Stimulated activated CD8-positive, alpha-beta memory T cell treated with anti-CD3 and anti-CD28 coated beads, Interleukin-7, amount 100 ng/mL, for 1 hour (primary cell): ENCODE results near the gene HERPUD2.
"Not testable (repeated sequence)": the region's sequence is repeated elsewhere in the genome, so short reads cannot be mapped to it uniquely, and the experiment has no call there.

Experiments used
- DNase-seq, 2 donors: peaks; one replicate each; pipeline ENCODE4 v3.0.0-alpha.2; 2020; ENCODE audit warnings: low read depth in 2 of 2

HERPUD2 gene

GRCh38 chr7:35680403-35681013 lies 14.4 kb downstream of the HERPUD2 start:
- no peak for DNase-seq

- no peak for DNase-seq
These were observed 17.2 kb downstream of the HERPUD2 start for GRCh38 chr7:35677582-35678356.

- DNase-seq = no peak
These were observed 18.7 kb downstream of the HERPUD2 start for GRCh38 chr7:35676211-35676610.

- DNase-seq = no peak
These were observed 23.9 kb downstream of the HERPUD2 start for GRCh38 chr7:35670856-35671569.

GRCh38 chr7:35660411-35660810 lies 34.5 kb downstream of the HERPUD2 start:
- DNase-seq = not testable (repeated sequence)

GRCh38 chr7:35658606-35659201 lies 36.2 kb downstream of the HERPUD2 start:
- no peak for DNase-seq

- no peak for DNase-seq
These were observed 37.8 kb downstream of the HERPUD2 start for GRCh38 chr7:35657125-35657524.

- DNase-seq = not testable (repeated sequence)
These were observed 40.4 kb downstream of the HERPUD2 start for GRCh38 chr7:35654558-35654957.

- DNase-seq = no peak
These were observed 42.8 kb downstream of the HERPUD2 start for GRCh38 chr7:35652124-35652523.

GRCh38 chr7:35650751-35651150 lies 44.2 kb downstream of the HERPUD2 start:
- no peak for DNase-seq

GRCh38 chr7:35649711-35650110 lies 45.2 kb downstream of the HERPUD2 start:
- no peak for DNase-seq

- DNase-seq = no peak
These were observed 46.6 kb downstream of the HERPUD2 start for GRCh38 chr7:35648367-35648766.

GRCh38 chr7:35647171-35647574 lies 47.8 kb downstream of the HERPUD2 start:
- no peak for DNase-seq

- no peak for DNase-seq
These were observed 48.5 kb downstream of the HERPUD2 start for GRCh38 chr7:35646289-35647023.

- no peak for DNase-seq
These were observed 49.2 kb downstream of the HERPUD2 start for GRCh38 chr7:35645691-35646090.

- no peak for DNase-seq
These were observed 64.6 kb downstream of the HERPUD2 start for GRCh38 chr7:35630024-35630972.

- no peak for DNase-seq
These were observed 70.4 kb downstream of the HERPUD2 start for GRCh38 chr7:35624299-35625186.

GRCh38 chr7:35623381-35623780 lies 71.6 kb downstream of the HERPUD2 start:
- DNase-seq = no peak

GRCh38 chr7:35619863-35620262 lies 75.1 kb downstream of the HERPUD2 start:
- no peak for DNase-seq
